Left colon (tissue), 2 donors: ENCODE results near the gene KCNQ1OT1. TPM values are rescaled to one million over a fixed set of nuclear protein-coding genes. Genes with fewer than 3 reads are reported as not detected.

ENCODE experiments used
- ATAC-seq: fragments of 200-7000 bp; cut with Tn5 transposase; one replicate; pipeline ENCODE4 v1.9.1; 2020; ENCODE audit warnings: mild to moderate bottlenecking, moderate library complexity
- DNase-seq, 2 donors: peaks; one replicate each; pipeline ENCODE4 v3.0.0-alpha.2; 2020
- intact Hi-C, 2 donors: fragments of 100-400 bp; cut with DNase I in 1 of 2; cut with micrococcal nuclease in 1 of 2; formaldehyde crosslinking; loops; one replicate each; pipeline versions ENCODE4 v1.11.2 to v1.14.0; 2022; cut with DNase I, micrococcal nuclease
- total RNA-seq, 2 donors: library from RNA; stranded (reverse); fragmentation: NEBNext Ultra II Directional; extraction: Animal tissue kit (Norgen Biotek cat#: 25700); gene quantifications; one replicate each; pipeline ENCODE4 v1.2.1, GENCODE V29; 2021
- donor health status: DM: no; HTN: no; CAD: no.
- donor health status: DM: yes; HTN: yes; CAD: no.

KCNQ1OT1 gene
- total RNA-seq, 2 donors from 2014 or later, result 1.1 to 1.9 TPM

DNA sequence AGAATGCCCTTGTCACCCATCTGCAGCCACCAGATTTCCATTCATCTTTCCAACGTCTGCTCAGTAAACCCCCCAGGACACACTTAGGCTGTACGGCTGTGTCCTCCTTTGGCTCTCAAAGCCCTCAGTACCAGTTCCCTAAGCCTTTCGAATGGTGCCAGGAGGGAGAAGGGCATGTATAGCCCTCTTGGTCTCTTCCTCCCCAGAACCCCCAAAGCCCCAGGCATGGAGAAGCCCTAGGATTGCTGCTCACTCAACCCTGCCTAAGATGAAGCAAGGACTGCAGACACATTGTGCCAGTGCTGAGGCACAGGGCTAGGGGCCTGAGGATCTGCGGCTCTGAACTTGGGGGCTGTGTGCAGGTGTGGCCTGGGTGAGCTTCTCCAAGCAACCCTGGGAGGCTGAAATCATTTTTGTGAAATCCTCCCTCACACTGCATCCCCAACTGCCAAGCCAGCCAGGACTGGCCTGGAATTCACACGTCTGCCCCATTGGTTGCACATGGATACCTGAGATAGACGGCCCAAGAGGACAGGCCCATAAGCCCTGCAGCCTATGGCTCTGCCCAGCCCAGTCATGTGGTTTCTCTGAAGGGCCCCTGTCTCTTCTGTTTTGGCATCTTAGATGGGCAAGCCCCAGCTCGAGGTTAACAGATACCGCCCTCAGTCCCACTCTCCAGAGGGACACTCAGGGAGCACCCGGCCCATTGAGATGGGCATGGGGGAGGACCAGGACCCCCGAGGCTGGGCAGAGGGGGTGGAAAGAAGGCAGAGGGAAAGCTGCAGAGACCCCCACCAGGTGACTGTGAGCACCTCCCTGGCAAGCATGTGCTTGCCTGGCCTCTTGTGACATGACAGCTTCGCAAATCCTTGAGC is 34.0 kb downstream of the KCNQ1OT1 start:
- intact Hi-C loops, result no loop called here
- ATAC-seq (no peak), DNase-seq (no peak)

DNA sequence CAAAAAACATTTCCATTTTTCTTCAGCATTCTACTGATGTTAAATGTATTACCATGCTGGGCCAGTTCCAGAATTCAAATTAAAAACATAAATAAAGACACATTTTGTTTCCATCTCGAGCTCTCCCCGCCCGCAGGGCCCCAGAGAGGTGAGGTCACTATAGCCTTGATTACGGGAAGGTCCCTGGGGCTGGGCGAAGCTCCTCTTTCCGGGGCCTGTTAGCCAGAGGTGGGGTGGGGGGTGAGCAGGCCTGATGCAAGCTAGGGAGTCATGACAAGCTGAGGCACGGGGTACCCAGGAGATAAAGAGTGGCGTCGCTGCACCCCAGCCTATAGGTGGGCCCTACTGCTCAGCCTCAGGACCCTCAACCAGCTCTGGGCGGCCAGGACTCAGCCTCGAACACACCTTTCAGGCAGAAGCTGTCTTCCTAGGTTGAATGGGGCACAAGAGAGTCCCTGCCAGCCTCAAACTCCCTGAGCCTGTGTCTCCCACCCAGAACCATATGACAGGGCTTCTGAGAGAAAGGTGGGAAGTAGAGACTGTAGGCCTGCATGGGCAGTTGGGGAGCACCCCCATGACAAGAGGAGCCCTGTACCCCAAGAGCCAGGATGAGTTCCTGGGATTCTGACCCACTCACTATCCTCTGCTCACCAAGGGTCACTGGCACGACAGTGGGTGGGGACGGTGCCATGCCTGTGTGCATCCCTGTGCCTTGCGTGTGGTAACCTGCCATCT is 34.8 kb downstream of the KCNQ1OT1 start:
- no peak for DNase-seq
- no peak for ATAC-seq
- intact Hi-C loops, result no loop called here

DNA sequence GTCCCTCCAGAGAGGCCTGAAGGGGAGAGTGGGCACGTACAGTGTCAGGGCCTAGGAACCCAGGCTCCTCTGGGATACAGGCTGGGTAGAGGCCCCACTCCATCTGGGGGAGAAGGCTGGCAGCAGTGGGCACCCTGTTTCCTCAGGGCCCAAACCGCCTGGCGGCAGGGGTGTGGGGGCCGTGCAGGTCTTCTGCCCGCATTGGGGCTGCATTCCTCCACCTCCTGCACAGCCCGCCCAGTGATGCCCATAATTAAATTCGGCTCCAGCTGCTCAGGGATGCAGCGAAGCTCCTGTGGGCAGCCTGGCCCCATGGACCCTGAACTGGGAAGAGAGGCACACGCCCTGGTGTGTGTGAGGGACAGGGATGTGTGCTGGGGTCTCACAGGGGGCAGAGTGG is 35.4 kb downstream of the KCNQ1OT1 start:
- no peak for ATAC-seq
- intact Hi-C loops, result no loop called here
- DNase-seq, result no peak

DNA sequence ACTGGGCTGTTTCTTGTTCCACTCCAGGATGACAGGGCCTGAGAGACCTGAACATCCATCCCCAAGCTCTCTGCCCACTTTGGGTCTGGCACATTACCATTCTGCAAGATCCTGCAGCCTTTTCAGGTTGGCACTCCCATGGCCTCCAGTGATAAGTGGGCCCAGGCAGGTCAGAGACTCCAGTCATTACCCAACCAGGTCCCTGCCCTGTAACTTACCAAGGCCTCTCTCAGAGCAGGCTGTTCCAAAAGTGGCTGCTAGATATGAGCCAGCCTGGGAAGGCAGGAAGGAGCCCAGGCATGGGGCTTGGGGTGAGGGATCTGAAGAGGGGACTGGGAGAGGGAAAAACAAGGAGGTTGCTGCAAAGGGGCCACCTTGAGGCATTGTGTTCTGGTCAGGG is 35.9 kb downstream of the KCNQ1OT1 start:
- ATAC-seq, result no peak
- no peak for DNase-seq
- intact Hi-C loops, result no loop called here

DNA sequence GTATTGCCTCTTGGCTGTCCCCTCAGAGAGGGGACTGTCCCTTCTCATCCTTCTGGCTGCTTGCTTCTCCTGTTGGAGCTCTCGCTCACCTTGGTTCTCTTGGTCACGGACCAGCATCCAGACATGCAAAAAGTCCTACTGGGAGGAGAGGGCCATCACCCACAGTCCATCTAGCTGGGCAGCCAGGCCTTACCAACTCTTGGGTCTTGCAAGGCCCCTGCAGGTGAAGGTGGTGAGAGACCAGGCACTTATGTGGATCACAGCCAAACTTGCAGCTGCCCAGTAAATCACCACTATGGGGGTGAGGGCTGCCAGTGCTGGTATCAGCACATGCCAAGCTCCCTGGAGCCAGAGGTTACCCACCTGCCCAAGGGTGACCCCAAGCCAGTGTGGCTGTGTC is 36.3 kb downstream of the KCNQ1OT1 start:
- ATAC-seq (no peak), DNase-seq (no peak)
- intact Hi-C loops, result no loop called here

DNA sequence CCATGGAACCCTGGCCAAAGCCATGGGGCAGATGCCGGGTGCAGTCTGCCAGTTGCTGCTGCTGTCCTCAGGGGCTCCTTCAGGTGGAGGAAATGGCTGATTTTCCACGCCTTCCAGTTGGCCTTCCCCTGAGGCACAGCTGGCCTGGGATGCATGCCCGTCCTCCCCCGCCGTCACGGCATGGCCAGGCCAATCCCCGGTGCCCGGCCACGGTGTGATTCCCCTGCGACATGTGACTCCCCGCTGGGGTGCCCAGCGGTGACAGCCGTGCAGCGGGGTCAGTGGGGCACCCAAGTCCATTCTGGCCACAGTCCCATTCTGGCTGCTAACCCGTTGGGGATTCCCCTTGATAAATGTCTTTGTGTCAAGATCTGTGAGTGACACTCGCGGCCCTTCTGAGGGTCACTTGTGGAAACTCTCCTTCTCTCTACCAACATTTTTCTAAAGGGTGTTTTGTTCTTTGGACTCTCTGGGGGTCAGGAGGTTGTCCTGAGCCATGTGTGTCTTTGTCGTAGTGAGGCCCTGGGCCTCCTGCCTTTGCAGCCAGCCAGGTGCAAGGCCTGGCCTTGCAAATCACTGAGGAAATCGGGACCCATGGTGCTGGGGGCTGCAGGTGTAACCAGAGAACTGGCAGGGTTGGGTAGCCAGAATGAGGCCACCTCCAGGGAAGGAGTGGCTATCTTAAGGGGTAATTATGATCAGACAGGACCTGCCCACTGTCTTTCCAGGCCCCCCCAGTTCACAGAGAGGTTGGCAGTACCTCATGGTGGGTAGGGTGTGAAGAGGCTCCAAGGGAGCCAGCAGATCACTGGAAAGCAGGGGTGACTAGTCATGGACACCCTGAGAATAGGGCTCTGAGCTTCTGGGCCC is 37.1 kb downstream of the KCNQ1OT1 start:
- intact Hi-C loops, result no loop called here
- ATAC-seq (no peak), DNase-seq (no peak)

DNA sequence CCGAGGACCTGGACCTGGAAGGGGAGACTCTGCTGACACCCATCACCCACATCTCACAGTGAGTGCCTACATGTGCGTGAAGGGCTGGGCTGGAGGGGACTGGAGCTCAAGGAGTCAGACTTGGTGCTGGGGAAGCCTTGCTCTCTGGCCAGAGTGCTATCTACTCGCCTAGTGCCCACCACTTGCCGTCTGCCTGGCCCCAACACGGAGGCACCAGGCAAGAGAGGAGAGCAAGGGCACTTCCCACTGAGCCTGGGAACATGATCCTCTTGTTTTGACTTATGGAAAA is 37.8 kb downstream of the KCNQ1OT1 start:
- ATAC-seq, result no peak
- intact Hi-C loops, result no loop called here
- no peak for DNase-seq

DNA sequence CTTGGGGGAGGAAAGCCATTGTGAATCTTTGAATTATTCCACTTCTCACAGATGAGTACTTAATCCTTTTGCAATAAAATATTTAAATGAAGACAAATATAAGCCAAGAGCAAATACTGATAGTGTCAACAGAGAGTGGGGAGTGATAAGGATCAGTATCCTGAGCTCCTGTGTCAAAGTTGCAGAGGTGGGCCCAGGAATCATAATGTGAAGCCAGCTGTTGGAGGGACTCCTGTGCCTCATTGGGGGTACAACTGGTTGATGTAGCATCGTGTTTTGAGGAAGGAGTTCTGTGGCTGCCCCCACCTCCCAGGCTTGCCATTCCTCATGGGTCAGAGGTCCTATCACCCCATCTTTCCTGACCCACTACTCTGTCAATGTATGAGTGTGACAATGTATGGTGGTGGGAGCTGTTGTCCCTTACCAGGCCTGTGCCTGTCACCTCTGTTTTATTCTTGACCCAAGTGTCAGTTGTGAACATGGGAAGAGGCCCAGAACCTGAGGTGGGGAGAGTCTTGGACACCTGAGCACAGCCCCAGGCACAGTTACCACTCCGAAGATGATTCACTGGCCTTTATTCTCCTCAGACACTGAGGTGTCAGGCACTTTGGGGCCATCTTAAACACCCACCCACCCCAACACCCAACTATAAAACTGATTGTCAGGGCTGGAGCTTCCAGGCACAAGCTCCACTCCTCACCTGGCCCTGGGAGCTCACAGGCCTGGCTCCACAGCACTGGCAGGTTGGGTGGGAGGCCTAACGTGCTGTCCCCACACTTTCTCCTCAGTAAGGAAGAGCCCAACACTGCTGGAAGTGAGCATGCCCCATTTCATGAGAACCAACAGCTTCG is 38.4 kb downstream of the KCNQ1OT1 start:
- DNase-seq (no peak), ATAC-seq (no peak)
- intact Hi-C loops, result no loop called here

DNA sequence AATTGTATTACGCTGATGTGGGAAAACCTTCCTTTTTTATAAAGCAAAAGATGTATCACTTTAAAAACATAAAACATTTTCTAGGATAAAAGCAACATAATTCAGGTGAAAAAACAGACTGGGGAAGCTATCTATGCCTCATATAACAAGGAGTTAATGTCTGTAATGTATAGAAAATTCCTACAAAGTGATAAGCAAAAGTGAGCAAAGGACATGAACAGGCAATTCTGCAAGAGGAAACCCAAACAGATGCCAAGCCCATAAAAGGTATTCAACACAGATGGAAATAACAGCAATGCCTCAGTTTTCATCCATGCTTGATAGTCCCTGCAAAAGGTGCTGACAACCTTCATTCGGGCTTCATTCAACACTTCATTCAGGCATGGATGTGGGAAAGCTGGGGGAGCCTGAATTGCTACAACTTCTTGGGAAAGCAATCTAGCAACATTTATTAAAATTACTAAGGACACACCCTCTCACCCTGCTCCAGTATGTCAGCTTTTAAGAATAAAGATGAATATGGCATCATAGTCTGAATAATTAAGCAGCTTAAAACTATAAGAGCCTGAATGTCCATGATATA is 39.3 kb downstream of the KCNQ1OT1 start:
- no peak for ATAC-seq
- intact Hi-C loops, result no loop called here
- DNase-seq, result no peak

DNA sequence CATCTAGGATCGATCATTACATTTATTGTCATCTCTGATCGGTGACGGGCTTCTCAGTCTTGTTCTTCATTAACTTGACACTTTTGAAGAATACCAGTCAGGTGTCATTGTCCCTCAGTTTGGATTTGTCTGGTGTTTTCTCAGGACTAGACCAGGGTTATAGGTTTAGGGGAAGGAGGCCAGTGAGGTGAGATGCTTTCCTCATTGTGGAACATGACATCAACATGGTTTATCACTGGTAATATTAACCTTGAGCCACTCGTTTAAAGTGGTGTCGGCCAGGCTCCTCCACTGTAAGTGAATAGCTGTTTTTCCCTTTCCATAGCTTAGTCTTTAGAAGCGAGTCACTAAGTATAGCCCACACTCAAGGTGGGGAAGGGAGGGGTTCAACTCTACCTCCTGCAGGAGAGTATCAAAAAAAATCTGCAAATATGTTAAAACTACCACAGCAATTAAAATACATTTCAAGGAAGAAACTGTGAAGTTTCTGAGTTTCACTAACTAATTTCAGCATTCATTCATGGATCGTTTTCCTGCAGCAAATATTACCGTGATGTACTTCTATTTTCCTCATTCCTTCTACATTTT is 42.0 kb downstream of the KCNQ1OT1 start:
- ATAC-seq (no peak), DNase-seq (no peak)
- intact Hi-C loops, result no loop called here

DNA sequence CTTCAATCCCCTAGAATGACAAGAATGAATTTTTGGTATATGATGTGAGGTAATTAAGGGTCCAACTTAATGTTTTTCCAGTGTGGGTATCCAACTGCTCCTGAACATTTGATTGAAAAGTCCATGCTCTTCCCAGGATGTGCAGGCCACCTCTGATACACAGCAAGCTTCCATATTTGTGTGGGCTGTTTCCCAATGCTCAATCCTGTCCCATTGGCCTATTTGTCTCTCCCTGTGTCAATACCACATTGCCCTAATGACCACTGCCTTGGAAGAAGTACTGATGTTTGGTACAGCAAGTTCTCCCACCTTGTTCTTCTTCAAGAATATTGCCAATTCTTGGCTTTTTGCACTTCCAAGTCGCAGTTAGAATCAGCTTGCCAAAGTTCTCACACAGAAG is 42.9 kb downstream of the KCNQ1OT1 start:
- intact Hi-C loops, result no loop called here
- no peak for ATAC-seq
- no peak for DNase-seq

DNA sequence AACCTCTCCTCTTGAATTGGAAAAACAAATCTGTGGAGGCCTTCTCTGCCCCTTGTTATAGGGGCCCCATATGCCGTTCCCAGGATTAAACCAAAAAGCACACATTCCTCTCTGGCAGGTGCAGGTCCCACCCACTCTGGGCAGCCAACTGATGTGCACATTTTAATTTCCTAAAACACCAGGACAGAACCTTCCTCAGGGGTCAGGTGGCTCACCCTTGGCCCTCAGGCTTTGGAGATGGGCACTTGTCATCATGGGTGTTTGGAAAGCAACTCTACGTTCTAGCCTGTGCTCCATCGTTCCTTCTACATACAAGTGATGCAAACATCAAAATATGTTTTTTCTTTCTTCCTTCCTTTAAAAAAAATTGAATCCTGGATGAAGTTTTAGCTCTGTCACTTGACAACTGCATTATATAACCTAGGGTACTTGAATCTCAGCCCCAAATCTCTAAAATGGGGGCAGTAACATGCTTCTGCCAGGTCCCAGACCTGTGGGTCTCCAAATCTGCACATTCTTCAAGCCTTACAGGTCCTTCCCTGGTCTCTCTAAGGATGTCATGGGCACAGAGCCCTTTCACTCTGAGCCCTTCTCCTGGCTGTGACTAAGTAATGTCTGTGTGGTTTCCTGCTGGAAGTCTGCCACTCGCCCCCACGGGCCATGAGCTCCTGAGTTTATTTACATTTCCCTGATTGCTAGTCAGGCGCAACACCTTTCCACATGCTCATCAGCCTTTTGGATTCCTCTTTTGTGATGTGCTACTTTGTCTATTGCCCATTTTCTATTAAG is 43.8 kb downstream of the KCNQ1OT1 start:
- peak; percentile 59 for ATAC-seq
- DNase-seq, result no peak
- intact Hi-C loops, result no loop called here

DNA sequence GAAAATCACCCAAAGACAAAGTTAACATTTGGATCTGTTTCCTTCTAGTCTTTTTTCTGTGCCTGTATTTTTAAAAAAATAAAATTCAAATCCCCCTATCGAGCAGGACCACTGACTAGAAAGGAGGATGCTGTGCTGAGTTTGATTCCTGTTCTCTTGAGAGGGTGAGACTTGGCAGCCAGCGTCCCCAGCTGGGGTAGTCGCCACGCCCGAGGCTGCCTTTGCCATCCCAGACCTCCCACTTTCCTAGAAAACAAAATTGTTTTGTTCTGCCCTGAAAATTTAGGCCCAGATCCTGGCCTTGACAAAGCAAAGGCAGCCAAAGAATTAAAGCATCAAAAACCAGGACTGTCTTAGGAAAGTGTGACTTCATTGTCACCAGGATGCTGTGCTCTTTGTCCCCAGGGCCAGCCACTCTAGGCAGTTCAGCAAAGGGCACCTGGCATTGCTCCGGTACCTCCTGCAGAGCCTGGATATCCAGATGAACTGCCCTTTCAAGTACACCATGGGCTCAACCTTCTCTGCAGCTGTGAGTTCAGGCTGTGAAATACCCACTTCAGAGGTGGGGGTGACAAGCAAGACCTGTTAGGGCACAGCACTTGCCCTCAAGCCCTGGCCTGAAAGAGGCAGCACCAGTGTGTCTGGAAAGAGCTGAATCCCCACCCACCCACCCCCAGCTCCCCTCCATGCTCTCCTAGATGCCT is 44.6 kb downstream of the KCNQ1OT1 start:
- DNase-seq (no peak), ATAC-seq (no peak)
- intact Hi-C loops, result no loop called here

DNA sequence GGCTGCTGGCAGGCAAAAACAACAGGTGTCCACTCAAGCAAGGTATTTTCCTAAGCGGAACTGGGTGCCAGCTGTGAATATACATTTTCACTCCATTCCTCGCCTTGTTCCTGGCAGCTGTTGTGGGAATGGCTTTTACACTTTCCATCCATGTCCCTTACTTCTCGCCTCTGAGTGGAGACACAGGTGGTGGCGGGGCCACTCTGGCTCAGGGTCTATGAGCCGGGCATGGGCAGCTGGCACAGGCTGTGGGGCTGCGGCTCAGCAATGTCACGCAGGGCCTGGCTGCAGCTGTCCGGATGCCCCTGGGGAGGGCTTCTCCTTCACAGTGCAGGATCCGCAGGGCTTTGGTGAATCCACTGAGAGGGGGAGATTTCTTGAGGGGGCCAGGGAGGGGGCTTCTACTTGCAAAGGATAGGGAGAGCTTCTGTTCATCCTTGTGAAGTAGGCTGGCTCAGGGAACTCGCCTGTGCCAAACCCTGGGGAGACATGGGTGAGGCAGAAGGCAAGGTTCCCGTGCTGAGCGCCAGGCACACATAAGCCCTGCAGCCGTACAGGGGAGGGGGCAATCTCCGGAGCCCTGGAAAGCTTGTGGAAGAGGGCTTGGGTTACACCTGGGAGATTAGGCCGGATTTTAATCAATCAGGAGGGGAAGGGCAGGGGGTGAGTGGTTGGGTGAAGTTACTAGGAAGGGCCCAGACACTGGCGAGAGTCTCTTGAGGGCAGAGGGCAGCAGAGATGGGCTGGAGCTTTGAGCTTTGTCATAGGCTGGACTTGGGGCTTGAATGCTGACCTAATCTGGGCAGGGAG is 45.7 kb downstream of the KCNQ1OT1 start:
- intact Hi-C loops, result no loop called here
- no peak for ATAC-seq
- DNase-seq, result no peak

DNA sequence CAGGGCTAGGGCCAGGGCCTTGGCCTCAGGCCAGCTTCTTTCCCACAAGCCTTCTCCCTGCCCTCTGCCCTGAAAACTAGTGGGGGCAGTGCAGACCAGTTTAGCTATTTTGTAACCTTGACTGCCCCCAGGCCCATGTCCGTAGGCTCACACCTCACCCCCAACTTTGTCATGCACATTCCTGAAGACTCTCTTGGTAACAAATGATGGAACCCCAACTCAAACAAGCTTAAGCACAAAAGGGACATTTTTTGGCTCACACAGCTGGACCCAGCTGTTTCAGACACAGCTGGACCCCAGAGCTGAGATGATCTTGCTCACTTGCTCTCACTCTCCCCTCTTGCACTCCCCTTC is 46.6 kb downstream of the KCNQ1OT1 start:
- DNase-seq, result no peak
- ATAC-seq, result no peak
- intact Hi-C loops, result no loop called here
